PC-9 (cell line): ENCODE results near the gene OXTR. TPM values are rescaled to one million over a fixed set of nuclear protein-coding genes. Genes with fewer than 3 reads are reported as not detected.

Experiments
- BruUV-seq: library from RNA; stranded (reverse); fragments of 400-500 nt; replicated peaks from 2 replicates; lab custom pipeline; 2021; lab: Mats Ljungman, UMichigan
- CTCF ChIA-PET: fragments of 300-600 bp; sonication (Branson Sonifier 250); formaldehyde crosslinking; loops from one replicate; lab custom pipeline; 2022; ENCODE audit warnings: antibody characterized with exemption; lab: Charles Lee
- POLR2A ChIA-PET: fragments of 300-600 bp; sonication (Branson Sonifier 250); formaldehyde crosslinking; loops from one replicate; lab custom pipeline; 2022; ENCODE audit warnings: antibody characterized with exemption; ENCODE audit not compliant: unreplicated experiment; lab: Charles Lee
- DNase-seq, 2 experiments: peaks; one replicate each; pipeline versions ENCODE4 v3.0.0 to v3.0.0-alpha.2; 2015 to 2022; ENCODE audit warnings: mixed read lengths in 1 of 2
- H2AFZ ChIP-seq: fragments of 200-600 bp; sonication (generic); 2 replicates; pipeline ENCODE4 v1.8.1; 2017; ENCODE audit warnings: antibody characterized with exemption
- H3F3A ChIP-seq: fragments of 200-600 bp; sonication (generic); 2 replicates; pipeline ENCODE4 v1.8.1; 2017; ENCODE audit warnings: antibody characterized with exemption, mild to moderate bottlenecking, low read depth; ENCODE audit not compliant: insufficient read depth
- H3K27ac ChIP-seq: fragments of 200-600 bp; sonication (generic); 2 replicates; pipeline ENCODE4 v1.6.1; 2016; ENCODE audit warnings: mixed run types
- H3K27me3 ChIP-seq: fragments of 200-600 bp; sonication (generic); 2 replicates; pipeline ENCODE4 v1.6.1; 2016; ENCODE audit warnings: low read depth, mixed run types; ENCODE audit not compliant: insufficient read depth
- H3K36me3 ChIP-seq: fragments of 200-600 bp; sonication (generic); 2 replicates; pipeline ENCODE4 v1.6.1; 2016; ENCODE audit warnings: low read depth, mixed run types
- H3K4me1 ChIP-seq: fragments of 200-600 bp; sonication (generic); replicated peaks from 2 replicates; pipeline ENCODE4 v1.6.1; 2016; ENCODE audit warnings: mixed run types; ENCODE audit not compliant: insufficient read depth
- H3K4me2 ChIP-seq: fragments of 200-600 bp; sonication (generic); 2 replicates; pipeline ENCODE4 v1.6.1; 2017; ENCODE audit warnings: mixed run types
- H3K4me3 ChIP-seq: fragments of 200-600 bp; sonication (generic); 2 replicates; pipeline ENCODE4 v1.6.1; 2016; ENCODE audit warnings: mixed run types
- H3K79me2 ChIP-seq: fragments of 200-600 bp; sonication (generic); 2 replicates; pipeline ENCODE4 v1.6.1; 2017; ENCODE audit warnings: low read depth, mixed run types
- H3K9me2 ChIP-seq: fragments of 200-600 bp; sonication (generic); 2 replicates; pipeline ENCODE4 v1.8.1; 2017; ENCODE audit warnings: mild to moderate bottlenecking; ENCODE audit not compliant: insufficient read depth
- H3K9me3 ChIP-seq: fragments of 200-600 bp; sonication (generic); 2 replicates; pipeline ENCODE4 v1.8.1; 2016; ENCODE audit warnings: low read depth; ENCODE audit not compliant: insufficient read depth
- H4K20me1 ChIP-seq: fragments of 200-600 bp; sonication (generic); 2 replicates; pipeline ENCODE4 v1.8.1; 2017; ENCODE audit not compliant: insufficient read depth
- EZH2 ChIP-seq: fragments of 200-600 bp; sonication (generic); IDR thresholded peaks from 2 replicates; pipeline ENCODE4 v1.8.0; 2017; ENCODE audit warnings: antibody characterized with exemption, low read depth
- intact Hi-C: fragments of 100-400 bp; cut with micrococcal nuclease; formaldehyde crosslinking; loops from one replicate; pipeline ENCODE4 v1.10.0; 2022; ENCODE audit not compliant: unreplicated experiment
- total RNA-seq: library from RNA; stranded (reverse); gene quantifications from 2 replicates; pipeline ENCODE4 v1.2.3, GENCODE V29; 2021
- TF ChIP-seq, protein P1 (sequence below): fragments of 200-600 bp; sonication (generic); conservative IDR thresholded peaks from 2 replicates; pipeline ENCODE4 v1.6.1; 2017; ENCODE audit warnings: mixed run types, antibody characterized with exemption, mild to moderate bottlenecking, moderate library complexity

The OXTR gene
- total RNA-seq, 1 experiment from 2014 or later, result 3.4 TPM

- POLR2A ChIA-PET, result no interaction called here
Observed at GRCh38 chr3:8759038-8759707, 10.2 kb downstream of the OXTR start.

GRCh38 chr3:8757551-8758518, 11.6 kb downstream of the OXTR start:
- Histone ChIP-seq H3K9me2 (no peaks in the 10 kb centered on the region), H4K20me1 (no peaks in the 10 kb centered on the region), H3K36me3 (no peaks in the 10 kb centered on the region), H2AFZ (no peak overlapping the region), H3K9me3 (no peaks in the 10 kb centered on the region), H3K27me3 (no peaks in the 10 kb centered on the region), H3K4me2 (no peak overlapping the region), H3F3A (no peaks in the 10 kb centered on the region), H3K4me1 (no peaks in the 10 kb centered on the region), H3K79me2 (no peaks in the 10 kb centered on the region), H3K4me3 (no peak overlapping the region), H3K27ac (no peak overlapping the region)
- TF ChIP-seq, protein P1, sequence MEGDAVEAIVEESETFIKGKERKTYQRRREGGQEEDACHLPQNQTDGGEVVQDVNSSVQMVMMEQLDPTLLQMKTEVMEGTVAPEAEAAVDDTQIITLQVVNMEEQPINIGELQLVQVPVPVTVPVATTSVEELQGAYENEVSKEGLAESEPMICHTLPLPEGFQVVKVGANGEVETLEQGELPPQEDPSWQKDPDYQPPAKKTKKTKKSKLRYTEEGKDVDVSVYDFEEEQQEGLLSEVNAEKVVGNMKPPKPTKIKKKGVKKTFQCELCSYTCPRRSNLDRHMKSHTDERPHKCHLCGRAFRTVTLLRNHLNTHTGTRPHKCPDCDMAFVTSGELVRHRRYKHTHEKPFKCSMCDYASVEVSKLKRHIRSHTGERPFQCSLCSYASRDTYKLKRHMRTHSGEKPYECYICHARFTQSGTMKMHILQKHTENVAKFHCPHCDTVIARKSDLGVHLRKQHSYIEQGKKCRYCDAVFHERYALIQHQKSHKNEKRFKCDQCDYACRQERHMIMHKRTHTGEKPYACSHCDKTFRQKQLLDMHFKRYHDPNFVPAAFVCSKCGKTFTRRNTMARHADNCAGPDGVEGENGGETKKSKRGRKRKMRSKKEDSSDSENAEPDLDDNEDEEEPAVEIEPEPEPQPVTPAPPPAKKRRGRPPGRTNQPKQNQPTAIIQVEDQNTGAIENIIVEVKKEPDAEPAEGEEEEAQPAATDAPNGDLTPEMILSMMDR, result no peak
- no peak for TF ChIP-seq EZH2
- CTCF ChIA-PET, result no interaction called here
- BruUV-seq, result no TSS peak
- POLR2A ChIA-PET, result no interaction called here
- intact Hi-C loops, result no loop called here
- DNase-seq, result no peak

More at GRCh38 chr3:8759038-8759707, 10.2 kb downstream of the OXTR start:
- Histone ChIP-seq H3K4me2 (no peak overlapping the region), H3K27me3 (no peaks in the 10 kb centered on the region), H3K4me3 (no peak overlapping the region), H3K4me1 (no peaks in the 10 kb centered on the region), H3K9me2 (no peaks in the 10 kb centered on the region), H3K27ac (no peak overlapping the region), H3K9me3 (no peaks in the 10 kb centered on the region), H3F3A (no peaks in the 10 kb centered on the region), H3K36me3 (no peaks in the 10 kb centered on the region), H4K20me1 (no peaks in the 10 kb centered on the region), H3K79me2 (no peaks in the 10 kb centered on the region), H2AFZ (no peak overlapping the region)
- CTCF ChIA-PET, result no interaction called here
- intact Hi-C loops, result no loop called here
- no peak for DNase-seq
- no TSS peak for BruUV-seq
- TF ChIP-seq, protein P1, result no peak
- no peak for TF ChIP-seq EZH2

DNA sequence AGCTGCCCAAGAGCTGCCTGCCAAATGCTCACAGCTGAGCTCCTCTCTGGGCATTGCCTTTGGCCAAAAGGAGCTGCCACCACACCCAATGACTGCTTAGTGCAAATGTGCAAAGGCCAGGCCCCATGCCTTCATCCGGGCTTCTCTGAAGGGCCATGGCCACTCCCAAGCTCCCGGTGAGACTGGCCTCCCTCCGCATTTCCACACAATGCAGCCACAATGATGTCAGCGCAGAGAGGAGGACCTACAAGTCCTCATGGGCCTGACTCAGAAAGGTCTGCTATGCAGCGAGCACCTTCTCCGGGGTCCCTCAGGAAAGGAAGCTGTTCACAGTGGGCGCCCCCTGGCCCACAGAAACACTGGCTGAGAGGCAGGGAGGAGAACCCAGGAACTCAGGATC, 12.7 kb downstream of the OXTR start:
- H3K9me3 ChIP-seq, result no peaks in the 10 kb centered on the region
- H3K4me1 ChIP-seq, result no peaks in the 10 kb centered on the region
- ChIA-PET POLR2A (no interaction called here), CTCF (no interaction called here)
- TF ChIP-seq EZH2, result no peak
- TF ChIP-seq, protein P1, result no peak
- intact Hi-C loops, result no loop called here
- no peaks in the 10 kb centered on the region for H4K20me1 ChIP-seq
- DNase-seq, result no peak
- H3F3A ChIP-seq, result no peaks in the 10 kb centered on the region
- no TSS peak for BruUV-seq
- no peak overlapping the region for H2AFZ ChIP-seq
- no peaks in the 10 kb centered on the region for H3K36me3 ChIP-seq
- no peaks in the 10 kb centered on the region for H3K27me3 ChIP-seq
- H3K27ac ChIP-seq, result no peak overlapping the region
- H3K9me2 ChIP-seq, result no peaks in the 10 kb centered on the region
- no peak overlapping the region for H3K4me2 ChIP-seq
- H3K4me3 ChIP-seq, result no peak overlapping the region
- no peaks in the 10 kb centered on the region for H3K79me2 ChIP-seq
